Testis (tissue), 2 donors: Measurements from ENCODE around the gene GPR173.

Source experiments
- POLR2A ChIP-seq: fragments of 450-650 bp; IDR thresholded peaks from one replicate; pipeline ENCODE4 v1.6.1; 2017; ENCODE audit warnings: antibody characterized with exemption, mild to moderate bottlenecking, moderate library complexity
- TF ChIP-seq, protein P1 (sequence below), 3 experiments: fragments of 450-650 bp in 2 of 3; fragments of 200-600 bp in 1 of 3; sonication (generic) in 1 of 3; IDR thresholded peaks; one replicate each; pipeline ENCODE4 v1.5.1; 2016 to 2019; ENCODE audit warnings: antibody characterized with exemption in 3 of 3, mild to moderate bottlenecking in 2 of 3, moderate library complexity in 1 of 3

DNA sequence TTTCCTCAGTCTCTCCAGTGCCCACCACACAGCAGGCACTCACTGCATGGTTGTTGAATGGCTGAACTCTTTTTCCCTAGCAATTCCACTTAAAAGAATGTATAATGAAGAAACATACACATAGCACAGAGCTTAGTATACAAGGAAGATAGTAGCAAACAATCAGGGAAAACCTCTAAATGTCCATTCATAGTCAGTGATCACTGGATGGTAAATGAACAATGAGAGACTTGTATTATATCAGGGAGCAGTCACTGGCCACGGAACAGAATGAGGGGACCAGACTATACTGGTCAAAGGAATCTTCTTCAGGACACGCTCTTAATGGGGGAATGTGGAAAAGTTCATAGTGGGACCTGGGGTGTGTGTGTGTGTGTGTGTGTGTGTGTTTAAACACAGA, 46.6 kb upstream of the GPR173 start:
- TF ChIP-seq POLR2A, result no peak
- TF ChIP-seq, protein P1, sequence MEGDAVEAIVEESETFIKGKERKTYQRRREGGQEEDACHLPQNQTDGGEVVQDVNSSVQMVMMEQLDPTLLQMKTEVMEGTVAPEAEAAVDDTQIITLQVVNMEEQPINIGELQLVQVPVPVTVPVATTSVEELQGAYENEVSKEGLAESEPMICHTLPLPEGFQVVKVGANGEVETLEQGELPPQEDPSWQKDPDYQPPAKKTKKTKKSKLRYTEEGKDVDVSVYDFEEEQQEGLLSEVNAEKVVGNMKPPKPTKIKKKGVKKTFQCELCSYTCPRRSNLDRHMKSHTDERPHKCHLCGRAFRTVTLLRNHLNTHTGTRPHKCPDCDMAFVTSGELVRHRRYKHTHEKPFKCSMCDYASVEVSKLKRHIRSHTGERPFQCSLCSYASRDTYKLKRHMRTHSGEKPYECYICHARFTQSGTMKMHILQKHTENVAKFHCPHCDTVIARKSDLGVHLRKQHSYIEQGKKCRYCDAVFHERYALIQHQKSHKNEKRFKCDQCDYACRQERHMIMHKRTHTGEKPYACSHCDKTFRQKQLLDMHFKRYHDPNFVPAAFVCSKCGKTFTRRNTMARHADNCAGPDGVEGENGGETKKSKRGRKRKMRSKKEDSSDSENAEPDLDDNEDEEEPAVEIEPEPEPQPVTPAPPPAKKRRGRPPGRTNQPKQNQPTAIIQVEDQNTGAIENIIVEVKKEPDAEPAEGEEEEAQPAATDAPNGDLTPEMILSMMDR (IDR thresholded peaks at IDR 0.05), result no peak
